Mesendoderm (in vitro differentiated cells): Measurements from ENCODE around the gene DCAF10.

ENCODE experiments used
- DNase-seq: peaks from one replicate; pipeline ENCODE4 v3.0.0; 2013
- H2AK5ac ChIP-seq: 2 replicates; pipeline ENCODE4 v1.6.1; 2013; ENCODE audit warnings: low read length, inconsistent platforms
- H2BK120ac ChIP-seq: 2 replicates; pipeline ENCODE4 v1.6.1; 2013; ENCODE audit warnings: low read depth, mild to moderate bottlenecking, low read length, moderate library complexity, mixed read lengths
- H2BK15ac ChIP-seq: replicated peaks from 2 replicates; pipeline ENCODE4 v1.6.1; 2013; ENCODE audit warnings: low read depth, mild to moderate bottlenecking, moderate library complexity
- H2BK5ac ChIP-seq: 2 replicates; pipeline ENCODE4 v1.6.1; 2013; ENCODE audit warnings: low read length, inconsistent platforms
- H3K18ac ChIP-seq: 2 replicates; pipeline ENCODE4 v1.6.1; 2013; ENCODE audit warnings: mild to moderate bottlenecking, low read length, mixed read lengths
- H3K23ac ChIP-seq: one replicate; pipeline ENCODE4 v1.6.1; 2013; ENCODE audit warnings: low read length
- H3K27ac ChIP-seq: 2 replicates; pipeline ENCODE4 v1.5.1; 2013; ENCODE audit warnings: low read depth, mild to moderate bottlenecking, inconsistent platforms, low read length, moderate library complexity
- H3K27me3 ChIP-seq: 2 replicates; pipeline ENCODE4 v1.6.1; 2013; ENCODE audit warnings: low read length, control low read depth, mild to moderate bottlenecking, inconsistent platforms; ENCODE audit not compliant: insufficient read depth, poor library complexity
- H3K36me3 ChIP-seq: 2 replicates; pipeline ENCODE4 v1.6.1; 2013; ENCODE audit warnings: low read length, inconsistent platforms; ENCODE audit not compliant: control insufficient read depth, insufficient read depth
- H3K4ac ChIP-seq: one replicate; pipeline ENCODE4 v1.6.1; 2013; ENCODE audit warnings: low read depth, mild to moderate bottlenecking, low read length, moderate library complexity
- H3K4me1 ChIP-seq: 2 replicates; pipeline ENCODE4 v1.6.1; 2013; ENCODE audit warnings: low read depth, low read length, inconsistent platforms; ENCODE audit not compliant: control insufficient read depth
- H3K4me2 ChIP-seq: 2 replicates; pipeline ENCODE4 v1.6.1; 2013; ENCODE audit warnings: low read length
- H3K4me3 ChIP-seq: 2 replicates; pipeline ENCODE4 v1.5.1; 2013; ENCODE audit warnings: mild to moderate bottlenecking, low read length
- H3K56ac ChIP-seq: one replicate; pipeline ENCODE4 v1.6.1; 2013; ENCODE audit warnings: low read length
- H3K79me1 ChIP-seq: 2 replicates; pipeline ENCODE4 v1.6.1; 2013; ENCODE audit warnings: low read length, inconsistent platforms
- H3K79me2 ChIP-seq: 2 replicates; pipeline ENCODE4 v1.6.1; 2013; ENCODE audit warnings: mild to moderate bottlenecking, low read length; ENCODE audit not compliant: control insufficient read depth, insufficient read depth
- H3K9ac ChIP-seq: 2 replicates; pipeline ENCODE4 v1.6.1; 2013; ENCODE audit warnings: low read length, inconsistent platforms
- H4K5ac ChIP-seq: one replicate; pipeline ENCODE4 v1.6.1; 2013; ENCODE audit warnings: low read length
- H4K8ac ChIP-seq: one replicate; pipeline ENCODE4 v1.6.1; 2013; ENCODE audit warnings: low read depth, mild to moderate bottlenecking, control low read depth, low read length, moderate library complexity
- WGBS: extraction: QIAGEN DNeasy Blood & Tissue Kit; methylation state at CpG from one replicate; pipeline ENCODE4 v1.1.7; 2013; ENCODE audit warnings: low lambda C conversion rate, missing lambda C conversion rate; ENCODE audit not compliant: insufficient coverage; ENCODE audit errors: extremely low coverage; 5-methylcytosine and 5-hydroxymethylcytosine counted together

The DCAF10 gene

DNA sequence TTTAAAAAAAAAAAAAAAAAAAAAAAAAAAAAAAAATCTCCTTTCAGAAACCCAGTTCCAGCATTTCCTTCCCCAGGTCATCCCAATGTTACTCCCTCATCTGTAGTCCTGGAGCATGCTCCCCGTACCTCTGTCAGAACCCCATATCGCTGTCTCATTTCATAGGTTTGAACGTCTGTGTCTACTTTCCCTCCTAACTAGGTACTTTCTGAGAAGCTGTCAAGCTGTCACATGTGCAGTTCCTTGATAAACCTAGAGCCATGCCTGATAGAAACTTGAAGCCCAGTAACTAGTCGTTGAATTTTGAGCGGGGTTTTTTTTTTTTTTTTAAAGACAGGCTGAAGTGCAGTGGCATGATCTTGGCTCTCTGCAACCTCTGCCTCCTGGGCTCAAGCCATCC, 31.3 kb upstream of the DCAF10 start:
- H3K56ac ChIP-seq = no peak overlapping the region
- H4K8ac ChIP-seq = no peak overlapping the region
- H2BK15ac ChIP-seq = no peak overlapping the region
- no peak overlapping the region for H2BK5ac ChIP-seq
- no peak overlapping the region for H2AK5ac ChIP-seq
- H3K18ac ChIP-seq = no peak overlapping the region
- H3K4me2 ChIP-seq = no peak overlapping the region
- no peaks in the 10 kb centered on the region for H3K79me1 ChIP-seq
- WGBS = no CpG with 5 or more reads among the region's 5 CpGs
- H3K27ac ChIP-seq = no peak overlapping the region
- no peaks in the 10 kb centered on the region for H3K27me3 ChIP-seq
- H3K36me3 ChIP-seq = no peaks in the 10 kb centered on the region
- H3K4ac ChIP-seq = no peak overlapping the region
- DNase-seq = no peak
- no peak overlapping the region for H3K4me3 ChIP-seq
- H3K23ac ChIP-seq = no peak overlapping the region
- no peak overlapping the region for H2BK120ac ChIP-seq
- H3K9ac ChIP-seq = no peak overlapping the region
- H3K4me1 ChIP-seq = no peaks in the 10 kb centered on the region
- no peak overlapping the region for H4K5ac ChIP-seq
- no peaks in the 10 kb centered on the region for H3K79me2 ChIP-seq

DNA sequence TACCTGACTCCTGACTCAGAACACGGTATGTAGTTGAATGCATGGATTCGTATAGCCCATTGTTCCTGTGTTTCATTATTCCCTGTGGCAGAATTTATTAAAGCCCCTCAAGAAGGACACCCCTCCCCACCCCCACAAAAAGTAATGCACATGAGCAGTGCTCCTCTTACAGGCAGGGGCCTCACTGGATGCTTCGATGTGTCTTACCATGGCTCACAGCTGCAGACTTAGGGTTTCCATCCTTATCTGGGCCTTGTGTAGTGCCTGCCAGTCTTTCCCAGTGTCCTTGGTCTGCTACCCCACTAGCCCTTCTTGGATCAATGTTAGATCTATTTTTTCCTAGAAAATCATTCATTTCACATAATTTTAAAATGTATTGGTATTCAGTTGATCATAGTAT, 30.6 kb upstream of the DCAF10 start:
- no peak overlapping the region for H3K23ac ChIP-seq
- no peaks in the 10 kb centered on the region for H3K4me1 ChIP-seq
- H4K8ac ChIP-seq = no peak overlapping the region
- H2BK15ac ChIP-seq = no peak overlapping the region
- H3K79me2 ChIP-seq = no peaks in the 10 kb centered on the region
- H3K56ac ChIP-seq = no peak overlapping the region
- no peak overlapping the region for H3K18ac ChIP-seq
- no peak overlapping the region for H3K9ac ChIP-seq
- H2BK120ac ChIP-seq = no peak overlapping the region
- no peak overlapping the region for H3K4ac ChIP-seq
- no peak overlapping the region for H2BK5ac ChIP-seq
- no peak for DNase-seq
- no peak overlapping the region for H3K27ac ChIP-seq
- no CpG with 5 or more reads among the region's 3 CpGs for WGBS
- no peaks in the 10 kb centered on the region for H3K36me3 ChIP-seq
- H3K4me2 ChIP-seq = no peak overlapping the region
- no peak overlapping the region for H2AK5ac ChIP-seq
- H3K79me1 ChIP-seq = no peaks in the 10 kb centered on the region
- no peaks in the 10 kb centered on the region for H3K27me3 ChIP-seq
- H3K4me3 ChIP-seq = no peak overlapping the region
- H4K5ac ChIP-seq = no peak overlapping the region

DNA sequence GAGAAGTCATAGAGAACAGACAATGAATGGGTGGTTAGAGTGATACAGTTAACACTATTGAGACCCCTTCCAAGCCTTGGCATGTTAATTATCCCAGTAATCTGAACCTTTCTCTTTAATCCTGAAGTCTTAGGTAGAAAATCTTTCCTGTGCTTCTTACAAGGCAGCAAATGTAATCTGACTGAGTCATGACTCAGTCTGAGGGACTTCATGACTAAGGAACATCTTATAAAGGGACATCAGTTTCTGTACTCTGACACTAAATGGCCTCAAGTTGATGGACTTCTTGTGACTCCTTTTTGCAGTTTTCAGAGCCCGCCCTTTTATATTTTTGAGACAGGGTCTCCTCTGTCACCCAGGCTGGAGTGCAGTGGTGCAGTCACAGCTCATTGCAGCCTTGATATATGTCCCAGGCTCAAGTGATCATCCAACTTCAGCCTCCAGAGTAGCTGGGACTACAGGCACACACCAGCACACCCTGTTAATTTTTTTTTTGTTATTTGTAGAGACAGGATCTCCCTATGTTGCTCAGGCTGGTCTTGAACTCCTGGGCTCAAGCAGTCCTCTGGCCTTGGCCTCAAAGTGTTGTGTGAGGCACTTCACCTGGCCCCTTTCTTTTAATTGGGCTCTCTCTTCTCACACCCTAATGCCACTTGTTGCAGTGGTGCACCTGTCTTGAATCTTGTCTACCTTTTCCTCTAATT, 25.2 kb upstream of the DCAF10 start:
- H3K27ac ChIP-seq = no peak overlapping the region
- no peaks in the 10 kb centered on the region for H3K79me2 ChIP-seq
- no peak overlapping the region for H2BK120ac ChIP-seq
- no peak overlapping the region for H3K18ac ChIP-seq
- no peak overlapping the region for H2BK5ac ChIP-seq
- peaks cover 6% of the 10 kb centered on the region for H3K36me3 ChIP-seq
- H3K79me1 ChIP-seq = no peaks in the 10 kb centered on the region
- H3K23ac ChIP-seq = no peak overlapping the region
- H2BK15ac ChIP-seq = no peak overlapping the region
- H3K4me2 ChIP-seq = no peak overlapping the region
- no peak overlapping the region for H3K4ac ChIP-seq
- no peak overlapping the region for H3K9ac ChIP-seq
- H3K56ac ChIP-seq = no peak overlapping the region
- DNase-seq = no peak
- no peak overlapping the region for H4K8ac ChIP-seq
- H4K5ac ChIP-seq = no peak overlapping the region
- no peak overlapping the region for H3K4me3 ChIP-seq
- H3K4me1 ChIP-seq = no peaks in the 10 kb centered on the region
- no peaks in the 10 kb centered on the region for H3K27me3 ChIP-seq
- WGBS = no CpG with 5 or more reads among the region's 1 CpG
- H2AK5ac ChIP-seq = no peak overlapping the region

DNA sequence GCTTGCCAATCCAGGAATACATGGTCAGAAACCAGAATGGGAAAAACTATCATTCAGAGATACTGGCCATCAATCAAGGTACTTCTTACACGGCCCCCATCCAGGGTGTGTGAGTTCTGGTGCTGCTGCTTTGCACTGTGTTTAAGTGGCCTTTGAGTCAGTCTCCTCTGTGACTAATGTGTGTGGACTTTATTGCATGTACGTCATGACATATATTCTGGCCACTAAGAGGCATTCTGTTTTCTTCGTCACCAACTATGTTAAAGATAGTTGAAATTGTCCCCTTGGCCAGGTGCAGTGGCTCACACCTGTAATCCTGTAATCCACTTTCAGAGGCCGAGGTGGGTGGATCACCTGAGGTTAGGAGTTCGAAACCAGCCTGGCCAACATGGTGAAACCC, 24.3 kb upstream of the DCAF10 start:
- WGBS = no CpG with 5 or more reads among the region's 5 CpGs
- Histone ChIP-seq H2BK5ac (no peak overlapping the region), H3K4ac (no peak overlapping the region), H4K5ac (no peak overlapping the region), H3K27ac (no peak overlapping the region), H3K56ac (no peak overlapping the region), H3K4me3 (no peak overlapping the region), H3K79me1 (peaks cover 2% of the 10 kb centered on the region), H3K27me3 (no peaks in the 10 kb centered on the region), H3K9ac (no peak overlapping the region), H3K79me2 (no peaks in the 10 kb centered on the region), H3K4me2 (no peak overlapping the region), H4K8ac (no peak overlapping the region), H3K18ac (no peak overlapping the region), H3K4me1 (no peaks in the 10 kb centered on the region), H2BK120ac (no peak overlapping the region), H2BK15ac (no peak overlapping the region), H3K36me3 (peaks cover 6% of the 10 kb centered on the region), H2AK5ac (no peak overlapping the region), H3K23ac (no peak overlapping the region)
- no peak for DNase-seq

DNA sequence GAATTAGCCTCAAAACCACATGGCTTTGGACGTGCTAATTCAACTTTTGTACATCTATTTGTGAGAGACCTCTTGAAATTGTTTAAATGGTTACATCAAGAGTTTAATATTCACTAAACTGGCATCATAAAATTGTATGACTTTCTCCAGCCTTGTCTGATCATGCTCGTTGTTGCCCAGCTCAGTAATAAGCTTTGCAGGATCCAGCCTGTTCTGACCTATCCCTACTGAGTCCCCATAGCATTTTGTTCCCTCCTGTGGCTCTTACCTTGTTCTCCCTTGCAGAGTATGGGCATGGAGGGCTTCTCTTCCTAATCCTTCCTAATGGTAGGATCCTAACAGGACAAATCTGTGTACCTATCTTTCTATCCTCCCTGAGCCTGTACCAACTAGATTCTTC, 22.1 kb upstream of the DCAF10 start:
- DNase-seq = no peak
- Histone ChIP-seq H3K9ac (no peak overlapping the region), H3K23ac (no peak overlapping the region), H2BK120ac (no peak overlapping the region), H3K18ac (no peak overlapping the region), H3K27ac (no peak overlapping the region), H3K4me2 (no peak overlapping the region), H3K4me3 (no peak overlapping the region), H3K4me1 (no peaks in the 10 kb centered on the region), H2AK5ac (no peak overlapping the region), H2BK5ac (no peak overlapping the region), H3K36me3 (peaks cover 15% of the 10 kb centered on the region), H4K8ac (no peak overlapping the region), H3K56ac (no peak overlapping the region), H3K4ac (no peak overlapping the region), H3K27me3 (no peaks in the 10 kb centered on the region), H2BK15ac (no peak overlapping the region), H3K79me1 (peaks cover 16% of the 10 kb centered on the region), H4K5ac (no peak overlapping the region), H3K79me2 (peaks cover 9% of the 10 kb centered on the region)
- no CpG with 5 or more reads among the region's 2 CpGs for WGBS

DNA sequence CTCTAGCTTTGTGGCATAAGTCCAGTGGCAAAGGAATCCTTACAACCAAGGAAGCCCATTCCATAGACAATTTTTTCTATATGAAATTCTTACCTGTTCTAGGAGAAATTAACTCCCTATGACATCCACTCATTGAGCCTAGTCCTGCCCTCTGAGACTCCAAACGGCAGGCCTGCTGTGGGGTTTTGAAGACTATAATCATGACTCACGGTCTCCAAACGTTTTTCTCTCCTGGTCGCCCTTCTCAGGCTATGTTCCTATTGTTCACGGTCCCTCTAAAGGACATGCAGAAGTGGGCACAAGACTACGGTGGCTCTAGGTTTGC, 16.3 kb upstream of the DCAF10 start:
- peaks cover 21% of the 10 kb centered on the region for H3K79me2 ChIP-seq
- H2BK120ac ChIP-seq = no peak overlapping the region
- no peak overlapping the region for H2AK5ac ChIP-seq
- peaks cover 17% of the 10 kb centered on the region for H3K79me1 ChIP-seq
- H2BK5ac ChIP-seq = no peak overlapping the region
- H3K56ac ChIP-seq = peak overlapping the region; percentile 99
- H2BK15ac ChIP-seq = no peak overlapping the region
- H3K18ac ChIP-seq = no peak overlapping the region
- H3K27ac ChIP-seq = no peak overlapping the region
- peaks cover 9% of the 10 kb centered on the region for H3K36me3 ChIP-seq
- H3K23ac ChIP-seq = no peak overlapping the region
- WGBS = no CpG with 5 or more reads among the region's 6 CpGs
- DNase-seq = no peak
- H3K4ac ChIP-seq = no peak overlapping the region
- no peak overlapping the region for H4K5ac ChIP-seq
- H3K9ac ChIP-seq = peak overlapping the region; percentile 98
- peak overlapping the region; percentile 82 for H3K4me2 ChIP-seq
- peak overlapping the region; percentile 99 for H3K4me3 ChIP-seq
- peak overlapping the region; percentile 0 for H4K8ac ChIP-seq
- H3K4me1 ChIP-seq = no peaks in the 10 kb centered on the region
- no peaks in the 10 kb centered on the region for H3K27me3 ChIP-seq
